T-helper 2 cell treated with Interferon-gamma antibody and Interleukin-4, amounts not matched to agents 5 μg/mL and 100 μg/mL, for 36 hours (primary cell): ENCODE data around the gene RNF138.
"Not testable (repeated sequence)": the region's sequence is repeated elsewhere in the genome, so short reads cannot be mapped to it uniquely, and the experiment has no call there.

Experiments used
- DNase-seq: peaks from one replicate; pipeline ENCODE4 v3.0.0; 2021; ENCODE audit warnings: low spot score
- H3K27ac Mint-ChIP-seq: one replicate; pipeline ENCODE4 v1.8.0; 2021; ENCODE audit warnings: mild to moderate bottlenecking, mixed read lengths
- H3K27me3 Mint-ChIP-seq: one replicate; pipeline ENCODE4 v1.8.0; 2021; ENCODE audit warnings: low read depth, mixed read lengths
- H3K36me3 Mint-ChIP-seq: one replicate; pipeline ENCODE4 v1.8.0; 2021; ENCODE audit warnings: low read depth, mixed read lengths
- H3K4me1 Mint-ChIP-seq: one replicate; pipeline ENCODE4 v1.8.0; 2021; ENCODE audit warnings: low read depth, mixed read lengths
- H3K4me3 Mint-ChIP-seq: one replicate; pipeline ENCODE4 v1.8.0; 2022; ENCODE audit warnings: mild to moderate bottlenecking, moderate library complexity, mixed read lengths
- H3K9me3 Mint-ChIP-seq: one replicate; pipeline ENCODE4 v1.8.0; 2021; ENCODE audit warnings: mixed read lengths

RNF138 gene

GRCh38 chr18:32114293-32114942, 22.7 kb downstream of the RNF138 start:
- no peak overlapping the region for H3K27ac Mint-ChIP-seq
- DNase-seq, result no peak
- no peaks in the 10 kb centered on the region for H3K9me3 Mint-ChIP-seq
- H3K4me3 Mint-ChIP-seq, result no peak overlapping the region
- peaks cover 42% of the 10 kb centered on the region for H3K4me1 Mint-ChIP-seq
- peaks cover 52% of the 10 kb centered on the region for H3K36me3 Mint-ChIP-seq
- no peaks in the 10 kb centered on the region for H3K27me3 Mint-ChIP-seq

GRCh38 chr18:32122039-32122438, 30.4 kb downstream of the RNF138 start:
- Mint-ChIP-seq H3K27me3 (no peaks in the 10 kb centered on the region), H3K4me1 (peaks cover 15% of the 10 kb centered on the region), H3K27ac (no peak overlapping the region), H3K36me3 (peaks cover 46% of the 10 kb centered on the region), H3K4me3 (no peak overlapping the region), H3K9me3 (no peaks in the 10 kb centered on the region)
- DNase-seq, result no peak

- Mint-ChIP-seq H3K4me1 (peaks cover 5% of the 10 kb centered on the region), H3K4me3 (no peak overlapping the region), H3K27me3 (no peaks in the 10 kb centered on the region), H3K36me3 (peaks cover 37% of the 10 kb centered on the region), H3K27ac (no peak overlapping the region), H3K9me3 (no peaks in the 10 kb centered on the region)
- no peak for DNase-seq
Observed at GRCh38 chr18:32126538-32126937, 34.9 kb downstream of the RNF138 start.

- peaks cover 14% of the 10 kb centered on the region for H3K36me3 Mint-ChIP-seq
- no peak overlapping the region for H3K27ac Mint-ChIP-seq
- no peak overlapping the region for H3K4me3 Mint-ChIP-seq
- no peak for DNase-seq
- H3K4me1 Mint-ChIP-seq, result peaks cover 6% of the 10 kb centered on the region
- no peaks in the 10 kb centered on the region for H3K9me3 Mint-ChIP-seq
- no peaks in the 10 kb centered on the region for H3K27me3 Mint-ChIP-seq
Observed at GRCh38 chr18:32135625-32136024, 44.0 kb downstream of the RNF138 start.

GRCh38 chr18:32138332-32138982, 46.8 kb downstream of the RNF138 start:
- peaks cover 3% of the 10 kb centered on the region for H3K36me3 Mint-ChIP-seq
- H3K27ac Mint-ChIP-seq, result peak overlapping the region; percentile 73
- H3K4me1 Mint-ChIP-seq, result peaks cover 7% of the 10 kb centered on the region
- H3K9me3 Mint-ChIP-seq, result no peaks in the 10 kb centered on the region
- H3K4me3 Mint-ChIP-seq, result no peak overlapping the region
- no peaks in the 10 kb centered on the region for H3K27me3 Mint-ChIP-seq
- no peak for DNase-seq

GRCh38 chr18:32139835-32140283, 48.2 kb downstream of the RNF138 start:
- DNase-seq, result no peak
- Mint-ChIP-seq H3K27me3 (no peaks in the 10 kb centered on the region), H3K4me3 (no peak overlapping the region), H3K4me1 (peaks cover 9% of the 10 kb centered on the region), H3K36me3 (no peaks in the 10 kb centered on the region), H3K27ac (no peak overlapping the region), H3K9me3 (no peaks in the 10 kb centered on the region)

- Mint-ChIP-seq H3K27me3 (peaks cover 20% of the 10 kb centered on the region), H3K4me1 (peaks cover 13% of the 10 kb centered on the region), H3K27ac (no peak overlapping the region), H3K36me3 (no peaks in the 10 kb centered on the region), H3K9me3 (no peaks in the 10 kb centered on the region), H3K4me3 (no peak overlapping the region)
- no peak for DNase-seq
Observed at GRCh38 chr18:32148185-32148870, 56.7 kb downstream of the RNF138 start.

GRCh38 chr18:32152705-32153448, 61.2 kb downstream of the RNF138 start:
- H3K4me1 Mint-ChIP-seq, result peaks cover 12% of the 10 kb centered on the region
- no peaks in the 10 kb centered on the region for H3K36me3 Mint-ChIP-seq
- H3K9me3 Mint-ChIP-seq, result no peaks in the 10 kb centered on the region
- no peak overlapping the region for H3K27ac Mint-ChIP-seq
- H3K4me3 Mint-ChIP-seq, result no peak overlapping the region
- H3K27me3 Mint-ChIP-seq, result peaks cover 26% of the 10 kb centered on the region
- DNase-seq, result no peak

- H3K27me3 Mint-ChIP-seq, result peaks cover 16% of the 10 kb centered on the region
- no peak overlapping the region for H3K27ac Mint-ChIP-seq
- peaks cover 14% of the 10 kb centered on the region for H3K4me1 Mint-ChIP-seq
- H3K9me3 Mint-ChIP-seq, result no peaks in the 10 kb centered on the region
- no peak overlapping the region for H3K4me3 Mint-ChIP-seq
- no peak for DNase-seq
- H3K36me3 Mint-ChIP-seq, result no peaks in the 10 kb centered on the region
Observed at GRCh38 chr18:32156855-32157254, 65.2 kb downstream of the RNF138 start.

GRCh38 chr18:32157580-32157979, 65.9 kb downstream of the RNF138 start:
- Mint-ChIP-seq H3K4me3 (peak overlapping the region; percentile 50), H3K36me3 (no peaks in the 10 kb centered on the region), H3K9me3 (no peaks in the 10 kb centered on the region), H3K27me3 (peaks cover 13% of the 10 kb centered on the region), H3K27ac (no peak overlapping the region), H3K4me1 (peaks cover 12% of the 10 kb centered on the region)
- DNase-seq, result no peak

GRCh38 chr18:32158108-32158624, 66.5 kb downstream of the RNF138 start:
- Mint-ChIP-seq H3K27ac (peak overlapping the region; percentile 28), H3K4me1 (peaks cover 6% of the 10 kb centered on the region), H3K36me3 (no peaks in the 10 kb centered on the region), H3K9me3 (no peaks in the 10 kb centered on the region), H3K27me3 (peaks cover 12% of the 10 kb centered on the region), H3K4me3 (peak overlapping the region; percentile 50)
- peak; percentile 60 for DNase-seq

- DNase-seq, H3K27ac Mint-ChIP-seq, H3K36me3 Mint-ChIP-seq, H3K9me3 Mint-ChIP-seq, H3K4me1 Mint-ChIP-seq: not testable (repeated sequence)
- Mint-ChIP-seq H3K27me3 (peaks cover 10% of the 10 kb centered on the region), H3K4me3 (peak overlapping the region; percentile 50)
Observed at GRCh38 chr18:32158631-32159030, 67.0 kb downstream of the RNF138 start.

GRCh38 chr18:32160547-32160946, 68.9 kb downstream of the RNF138 start:
- H3K36me3 Mint-ChIP-seq, result no peaks in the 10 kb centered on the region
- H3K27me3 Mint-ChIP-seq, result peaks cover 10% of the 10 kb centered on the region
- H3K9me3 Mint-ChIP-seq, result no peaks in the 10 kb centered on the region
- H3K27ac Mint-ChIP-seq, result no peak overlapping the region
- peaks cover 4% of the 10 kb centered on the region for H3K4me1 Mint-ChIP-seq
- DNase-seq, result no peak
- no peak overlapping the region for H3K4me3 Mint-ChIP-seq
